NCI-H187 treated with DMSO at 0.1 percent for 48 hours (cell line): ENCODE data around the gene S100A14.

ENCODE experiments used
- DNase-seq: peaks from one replicate; lab custom pipeline; 2025; lab: John Stamatoyannopoulos, UW

S100A14 gene

DNA sequence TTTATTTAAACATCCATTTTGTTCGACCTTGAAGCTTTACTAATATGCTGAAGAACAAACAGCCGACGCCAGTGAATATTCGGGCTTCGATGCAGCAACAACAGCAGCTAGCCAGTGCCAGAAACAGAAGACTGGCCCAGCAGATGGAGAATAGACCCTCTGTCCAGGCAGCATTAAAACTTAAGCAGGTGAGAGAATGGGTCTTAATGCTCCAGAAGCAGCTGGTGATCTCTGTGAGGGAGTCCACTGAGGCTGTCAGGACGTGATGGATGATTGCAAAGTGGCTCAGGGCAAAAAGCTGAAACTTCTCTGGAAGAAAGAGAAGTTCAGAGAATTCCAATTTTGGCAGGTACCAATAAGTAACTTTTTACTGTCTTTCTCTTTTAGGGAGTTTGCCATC lies 22.1 kb upstream of the S100A14 start:
- no peak for DNase-seq

DNA sequence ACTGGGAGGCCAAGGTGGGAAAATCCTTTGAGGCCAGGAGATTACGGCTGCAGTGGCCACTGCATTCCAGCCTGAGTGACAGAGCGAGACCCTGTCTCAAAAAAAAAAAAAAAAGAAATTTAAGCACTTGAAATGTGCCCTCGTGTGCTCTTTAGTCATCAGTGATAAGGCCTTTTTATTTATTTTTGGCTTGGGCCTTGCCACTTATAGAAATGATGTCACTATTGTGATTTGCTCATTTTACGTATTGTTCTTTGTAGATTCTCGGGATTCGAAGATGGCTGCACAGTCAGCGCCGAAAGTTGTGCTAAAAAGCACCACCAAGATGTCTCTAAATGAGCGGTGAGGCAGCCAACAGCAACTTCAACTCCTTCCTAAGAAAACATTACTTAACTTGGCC lies 20.2 kb upstream of the S100A14 start:
- no peak for DNase-seq

DNA sequence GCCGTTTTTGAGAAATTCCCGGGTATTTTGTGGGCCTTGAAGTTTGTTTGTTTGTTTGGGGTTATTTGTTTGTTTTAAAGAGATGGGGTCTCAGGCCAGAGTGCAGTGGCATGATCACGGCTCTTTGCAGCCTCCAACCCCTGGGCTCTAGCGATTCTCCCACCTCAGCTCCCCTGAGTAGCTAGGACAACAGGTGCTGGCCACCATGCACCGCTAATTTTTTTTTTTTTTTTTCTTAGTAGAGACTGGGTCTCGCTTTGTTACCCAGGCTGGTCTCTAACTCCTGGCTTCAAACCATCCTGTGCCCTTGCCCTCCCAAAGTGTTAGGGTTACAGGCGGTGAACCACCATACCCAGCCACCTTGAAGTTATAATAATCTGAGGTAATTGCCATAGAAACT lies 19.7 kb upstream of the S100A14 start:
- no peak for DNase-seq

DNA sequence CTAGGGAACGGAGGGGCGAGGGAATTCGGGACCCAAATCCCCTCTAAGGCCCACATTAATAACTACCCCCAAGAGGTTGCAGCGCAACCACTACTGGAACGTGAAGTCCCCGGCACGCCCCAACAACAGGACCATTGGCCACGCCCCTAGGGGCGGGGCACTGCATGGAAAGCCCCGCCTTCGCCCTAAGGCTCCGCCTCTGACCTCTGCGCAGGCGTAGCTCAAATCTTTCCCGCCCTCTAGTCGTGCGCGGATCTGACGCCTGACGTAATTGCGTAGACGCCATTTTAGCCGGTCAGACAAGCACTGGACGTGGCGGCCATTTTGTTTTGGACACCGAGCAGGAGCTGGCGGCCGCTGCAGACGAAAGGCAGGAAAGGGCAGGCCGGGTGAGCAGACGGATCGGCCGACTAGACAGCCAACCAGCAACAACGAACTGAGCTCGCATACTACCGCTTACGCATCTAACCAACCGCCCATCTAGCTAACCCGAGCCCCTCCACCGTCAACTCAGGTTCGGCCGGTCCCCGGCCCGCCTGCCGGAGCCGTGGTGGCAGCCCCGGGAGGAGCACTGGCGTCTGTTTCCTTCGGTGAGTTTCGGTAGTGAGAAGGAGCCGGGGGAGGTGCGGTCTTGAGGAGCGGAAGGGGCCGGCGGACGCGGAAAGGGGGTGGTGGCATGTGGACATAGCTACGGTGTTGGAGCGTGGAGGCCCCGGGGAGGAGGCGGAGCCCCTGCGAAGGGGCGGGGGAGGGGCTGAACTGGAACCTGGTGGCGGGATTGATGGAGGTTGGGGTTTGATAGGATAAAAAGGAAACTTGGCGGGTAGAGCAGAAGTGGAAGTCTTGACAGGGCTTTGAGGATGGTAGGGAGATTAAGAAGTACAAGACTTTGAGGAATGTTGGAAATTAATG lies 17.9 kb upstream of the S100A14 start, which contains the start of gene CHTOP:
TSS of gene CHTOP (plus strand) at position 313 of the 912 bp plus-strand sequence. CDS start 2,523 bp downstream, outside the sequence.
- DNase-seq = peak; percentile 94

DNA sequence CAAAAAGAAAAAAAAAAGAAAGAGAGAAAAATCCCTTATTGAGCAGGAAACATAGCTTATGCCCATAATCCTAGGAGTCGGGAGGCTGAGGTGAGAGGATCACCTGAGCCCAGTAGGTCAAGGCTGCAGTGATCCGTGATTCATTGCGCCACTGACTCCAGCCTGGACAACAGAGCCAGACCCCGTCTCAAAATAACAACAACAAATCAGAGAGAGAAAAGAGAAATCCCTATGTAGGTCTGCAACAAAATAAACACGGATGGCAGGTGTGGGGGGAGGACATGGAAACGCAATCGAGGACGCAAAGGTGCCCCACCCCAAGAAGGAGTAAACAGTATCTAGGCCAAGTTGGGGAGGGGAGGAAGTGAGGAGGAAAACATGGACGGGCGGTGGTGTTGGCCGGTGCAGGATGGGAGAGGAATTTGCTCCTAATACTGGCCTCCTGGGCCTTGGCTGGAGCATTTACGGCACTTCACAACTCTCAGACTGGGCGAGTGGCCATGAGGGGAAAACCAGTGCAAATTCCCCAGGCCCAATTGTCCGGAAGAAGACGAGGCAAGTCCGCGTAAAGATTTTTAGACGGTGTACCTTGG lies 17.1 kb upstream of the S100A14 start:
- no peak for DNase-seq

DNA sequence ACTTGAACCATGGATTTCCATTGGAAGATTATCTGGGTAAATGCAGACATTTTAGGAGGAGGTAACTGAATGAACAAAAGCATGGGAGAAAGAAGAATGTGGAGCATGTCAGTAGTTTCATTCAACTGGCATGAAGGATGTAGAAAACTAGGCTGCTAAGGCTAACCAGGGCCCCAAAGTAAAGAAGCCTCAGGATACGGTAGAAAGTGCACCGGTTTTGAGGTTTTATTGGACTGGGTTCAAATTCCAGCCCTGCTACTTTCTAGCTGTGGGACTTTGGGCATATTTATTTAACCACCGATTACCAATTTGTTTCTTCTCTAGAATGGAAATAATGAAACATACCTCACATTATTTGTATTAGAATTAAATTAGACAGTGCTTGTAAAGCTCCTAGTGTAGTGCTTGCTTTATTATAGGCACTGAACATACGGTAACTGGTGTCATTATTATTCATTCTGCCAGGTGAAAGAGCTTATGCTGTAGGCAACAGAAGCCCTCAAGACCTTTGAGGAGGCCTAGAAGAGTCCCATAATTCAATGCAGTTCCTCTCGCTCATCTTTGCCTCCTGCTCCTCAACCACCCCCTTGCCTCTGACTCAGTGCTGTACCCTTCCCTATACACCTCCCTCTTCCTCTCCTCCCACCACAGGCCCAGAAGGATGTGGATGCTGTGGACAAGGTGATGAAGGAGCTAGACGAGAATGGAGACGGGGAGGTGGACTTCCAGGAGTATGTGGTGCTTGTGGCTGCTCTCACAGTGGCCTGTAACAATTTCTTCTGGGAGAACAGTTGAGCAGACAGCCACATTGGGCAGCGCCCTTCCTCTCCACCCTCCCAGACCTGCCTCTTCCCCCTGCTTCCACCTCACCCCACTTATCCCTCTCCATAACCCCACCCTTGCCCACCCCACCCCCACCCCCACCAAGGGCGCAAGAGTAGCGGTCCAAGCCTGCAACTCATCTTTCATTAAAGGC lies 15.2 kb upstream of the S100A14 start:
- no peak for DNase-seq

DNA sequence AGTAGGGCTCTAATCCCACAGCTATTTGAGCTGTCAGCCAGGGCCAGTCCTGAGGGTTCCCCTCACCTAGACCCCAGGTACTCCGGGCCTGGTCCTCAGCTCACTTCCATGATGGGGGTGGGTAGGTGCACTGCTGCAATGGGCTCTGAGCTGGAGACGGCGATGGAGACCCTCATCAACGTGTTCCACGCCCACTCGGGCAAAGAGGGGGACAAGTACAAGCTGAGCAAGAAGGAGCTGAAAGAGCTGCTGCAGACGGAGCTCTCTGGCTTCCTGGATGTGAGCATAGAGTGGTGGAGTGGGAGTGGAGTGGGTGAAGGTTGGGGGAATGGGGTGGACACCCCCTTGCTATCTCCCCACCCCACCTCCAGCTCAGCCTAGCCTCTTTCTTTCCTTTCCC lies 14.3 kb upstream of the S100A14 start:
- no peak for DNase-seq

DNA sequence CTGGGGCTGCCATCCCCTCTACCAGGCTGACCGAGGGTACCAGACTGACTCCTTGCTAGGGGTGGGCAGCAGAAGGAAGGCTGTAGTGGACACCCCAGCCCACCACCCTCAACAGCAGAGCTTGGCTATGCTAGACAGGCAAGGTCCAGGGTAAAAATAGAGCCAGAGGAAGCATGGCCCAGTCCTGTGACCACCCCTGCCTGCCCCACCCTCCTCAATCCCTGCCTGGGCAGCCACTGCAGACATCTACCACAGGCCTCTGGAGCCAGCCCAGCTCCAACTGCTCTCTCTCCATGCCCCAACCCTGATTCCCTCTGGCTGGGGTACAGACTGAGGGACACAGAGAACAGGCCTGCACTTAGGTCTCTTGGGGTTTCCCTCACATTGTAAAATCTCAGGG lies 13.8 kb upstream of the S100A14 start:
- no peak for DNase-seq

DNA sequence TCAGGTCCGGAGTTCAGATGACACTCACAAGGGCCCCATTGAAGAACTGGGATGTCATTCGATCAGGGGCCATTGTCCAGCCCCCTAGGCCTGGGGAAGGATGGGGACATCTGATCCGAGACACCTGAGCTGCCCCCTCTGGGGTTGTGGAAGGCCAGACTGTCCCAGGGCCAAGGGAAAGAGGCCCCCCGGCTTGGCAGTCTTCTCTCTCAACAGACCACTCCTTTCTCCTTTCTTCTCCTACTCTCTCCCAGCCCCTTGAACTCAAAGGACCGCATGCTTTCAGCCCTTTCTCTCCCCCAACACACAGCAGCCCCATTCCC lies 13.2 kb upstream of the S100A14 start:
- no peak for DNase-seq

DNA sequence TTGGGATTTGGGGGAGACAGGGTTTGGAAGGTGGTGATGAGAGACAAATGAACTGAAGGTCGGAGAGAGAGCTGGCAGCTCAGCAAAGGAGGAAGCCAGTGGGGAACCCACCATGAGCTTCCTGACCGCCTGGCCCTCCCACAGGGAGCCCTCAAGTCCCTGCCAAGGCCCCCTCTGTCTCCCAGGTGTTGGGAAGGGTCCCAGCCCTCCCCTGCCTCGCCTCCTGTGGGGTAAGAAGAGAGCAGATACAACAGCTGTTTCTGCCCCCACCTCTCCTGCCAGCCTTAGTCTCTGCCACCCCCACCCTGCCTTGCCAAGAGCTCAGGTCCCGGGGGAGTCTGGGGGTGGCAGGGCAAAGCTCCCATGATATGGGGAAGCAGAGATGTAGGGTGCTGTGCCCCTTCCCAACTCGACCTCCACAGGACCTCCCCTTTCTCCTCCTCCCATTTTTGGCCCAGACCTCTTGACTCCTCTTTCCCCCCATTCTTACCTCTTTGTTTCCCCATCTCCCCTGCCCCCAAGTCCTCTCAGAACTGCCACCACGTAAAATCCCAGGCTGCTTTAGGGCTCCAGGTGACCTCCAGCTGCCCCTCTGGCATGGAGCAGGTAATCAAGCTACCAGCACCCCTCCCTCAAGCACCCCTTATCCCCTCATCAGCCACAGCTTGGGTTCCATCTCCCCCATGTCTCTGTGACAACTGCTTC lies 12.7 kb upstream of the S100A14 start:
- DNase-seq = no peak

DNA sequence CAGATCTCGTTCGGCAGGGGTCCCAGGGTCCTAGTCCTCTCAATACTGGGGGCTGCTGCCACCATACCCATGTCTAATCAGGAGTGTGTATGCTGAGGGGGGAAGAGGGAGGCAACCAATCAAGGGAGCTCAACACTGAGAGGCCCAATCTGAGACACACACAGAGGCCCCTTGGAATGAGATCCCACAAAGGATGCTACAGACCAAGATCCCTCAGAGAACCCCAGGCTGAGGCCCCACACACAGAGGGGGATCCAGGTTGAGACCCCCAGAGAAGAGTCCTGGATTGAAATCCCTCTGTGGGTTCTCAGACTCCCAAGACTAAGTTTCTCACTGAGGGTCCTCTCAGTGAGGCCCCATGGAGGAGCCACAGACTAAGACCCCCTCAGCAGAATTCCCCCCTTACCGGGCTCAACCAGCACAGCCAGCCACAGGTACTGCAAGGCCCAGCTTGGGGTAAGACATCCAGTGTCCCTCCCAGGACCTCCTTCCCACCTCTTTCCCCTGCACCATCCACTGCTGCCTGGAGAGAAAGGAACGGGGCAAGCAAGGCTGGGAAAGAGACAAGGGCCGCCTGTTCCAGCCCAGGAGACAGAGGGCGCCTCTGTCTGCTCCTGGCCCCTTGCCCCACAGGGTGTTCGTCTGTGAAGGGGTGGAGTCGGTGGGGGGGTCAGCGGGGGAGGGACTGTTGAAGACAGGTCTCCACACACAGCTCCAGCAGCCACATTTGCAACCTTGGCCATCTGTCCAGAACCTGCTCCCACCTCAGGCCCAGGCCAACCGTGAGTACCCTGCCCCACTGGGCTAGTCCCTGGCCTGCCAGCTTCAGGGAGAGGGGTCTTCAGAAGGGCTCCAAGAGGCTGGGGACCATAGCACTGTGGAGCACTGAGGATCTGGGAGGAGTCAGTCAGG lies 11.8 kb upstream of the S100A14 start, which contains the start of gene S100A1:
TSS of gene S100A1 (plus strand) at position 720 of the 912 bp plus-strand sequence. CDS start 2,088 bp downstream, outside the sequence.
- DNase-seq = no peak

DNA sequence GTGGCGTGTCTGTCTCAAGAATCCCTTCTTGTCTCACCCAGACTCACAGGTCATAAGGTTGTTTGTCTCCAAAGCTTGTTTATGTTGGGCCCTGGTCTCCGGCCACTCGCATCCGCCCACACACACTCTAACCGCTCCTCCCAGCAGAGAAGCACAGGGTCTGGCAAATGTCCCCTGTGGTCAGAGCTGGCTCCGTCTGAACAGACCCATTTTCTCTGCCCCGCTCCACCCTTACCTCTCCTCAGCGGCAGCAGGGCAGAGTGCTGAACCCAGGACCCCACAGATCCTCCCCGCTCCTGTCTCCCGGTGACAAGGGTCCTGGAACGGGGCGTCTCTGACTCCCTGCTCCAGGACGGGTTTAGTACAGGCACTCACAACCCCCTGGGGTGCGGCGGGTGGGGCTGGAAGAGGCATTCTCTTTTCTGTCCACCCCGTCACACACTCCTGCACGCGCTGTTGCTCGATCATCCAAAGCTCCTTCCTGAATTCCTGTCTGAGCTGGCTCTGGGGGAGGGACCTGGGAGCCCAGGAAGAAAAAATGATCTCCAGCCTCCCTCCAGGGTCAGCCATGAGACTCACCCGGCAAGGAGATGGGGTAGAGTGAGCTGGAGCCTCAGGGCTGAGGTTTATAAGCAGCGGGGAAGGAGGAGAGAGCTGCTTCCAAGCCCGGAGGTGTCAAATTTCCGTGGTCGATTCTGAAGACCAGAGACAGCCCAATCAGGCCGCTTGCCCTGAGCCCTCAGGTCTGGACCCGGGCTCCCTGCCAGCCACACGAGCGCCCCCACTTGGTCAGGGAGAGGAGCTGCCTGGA lies 11.0 kb upstream of the S100A14 start, which contains the start of gene S100A13:
TSS of gene S100A13 (minus strand) at position 602 of the 811 bp plus-strand sequence. CDS start 1,033 bp downstream, outside the sequence.
- DNase-seq = peak; percentile 93

DNA sequence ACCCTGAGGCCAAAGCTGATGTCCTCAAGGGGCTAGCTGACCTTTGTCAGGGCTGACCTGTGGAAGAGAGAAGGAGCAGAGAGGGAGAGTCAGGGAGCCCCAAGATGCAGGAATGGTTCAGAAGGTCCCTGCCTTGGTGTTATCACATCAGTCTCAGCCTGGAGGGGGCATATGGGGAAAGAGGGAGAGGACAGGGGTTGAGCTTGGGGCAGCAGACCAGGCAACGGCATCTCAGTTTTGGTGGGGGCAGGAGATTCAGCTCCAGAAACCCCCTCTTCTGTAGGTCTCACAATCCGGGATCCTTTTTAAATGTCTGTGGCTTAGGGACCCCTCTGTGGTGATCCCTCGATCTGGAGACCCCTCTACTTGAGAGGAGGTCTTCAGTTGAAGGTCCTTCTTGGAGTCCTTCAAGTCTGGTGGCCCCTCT lies 10.4 kb upstream of the S100A14 start:
- no peak for DNase-seq

DNA sequence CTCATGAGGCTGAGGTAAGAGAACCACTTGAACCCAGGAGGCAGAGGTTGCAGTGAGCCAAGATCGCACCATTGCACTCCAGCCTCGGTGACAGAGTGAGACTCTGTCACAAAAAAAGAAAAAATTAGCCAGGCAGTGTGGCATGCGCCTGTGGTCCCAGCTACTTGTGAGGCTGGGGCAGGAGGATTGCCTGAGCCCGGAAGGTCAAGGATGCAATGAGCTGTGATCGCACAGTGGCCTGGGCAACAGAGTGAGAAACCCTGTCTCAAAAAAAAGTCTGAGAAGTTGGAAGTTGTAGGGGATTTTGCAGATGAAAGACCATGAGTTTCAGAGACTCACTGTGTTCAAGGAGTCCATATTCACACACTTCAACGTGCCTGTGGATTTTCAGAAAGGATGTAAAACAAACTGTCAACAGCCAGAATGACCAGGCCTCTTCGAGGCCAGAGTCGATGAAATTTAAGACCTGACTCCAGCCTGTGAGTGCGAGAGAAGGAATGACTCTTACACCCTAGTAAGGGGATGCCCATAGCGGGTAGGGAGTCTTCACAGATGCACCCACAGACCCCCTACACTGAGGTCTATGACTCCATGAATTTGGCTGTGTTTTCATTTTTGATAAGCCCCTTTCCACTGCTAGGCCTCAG lies 9.0 kb upstream of the S100A14 start:
- DNase-seq = no peak

DNA sequence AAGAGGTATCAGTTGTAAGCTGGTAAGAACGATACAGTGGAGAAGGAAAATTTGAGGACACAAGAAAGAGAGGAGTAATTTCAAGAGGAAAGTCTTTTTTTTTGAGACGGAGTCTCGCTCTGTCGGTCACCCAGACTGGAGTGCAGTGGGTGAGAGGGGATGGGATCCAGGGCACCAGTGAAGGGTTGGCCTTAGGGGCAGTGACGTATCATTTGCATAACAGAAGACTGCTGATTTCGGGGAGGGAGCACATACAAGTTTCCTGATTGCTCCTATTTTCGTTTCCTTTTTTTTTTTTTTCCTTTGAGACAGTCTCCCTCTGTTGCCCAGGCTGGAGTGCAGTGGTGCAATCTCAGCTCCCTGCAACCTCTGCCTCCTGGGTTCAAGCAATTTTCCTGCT lies 7.0 kb upstream of the S100A14 start:
- no peak for DNase-seq

DNA sequence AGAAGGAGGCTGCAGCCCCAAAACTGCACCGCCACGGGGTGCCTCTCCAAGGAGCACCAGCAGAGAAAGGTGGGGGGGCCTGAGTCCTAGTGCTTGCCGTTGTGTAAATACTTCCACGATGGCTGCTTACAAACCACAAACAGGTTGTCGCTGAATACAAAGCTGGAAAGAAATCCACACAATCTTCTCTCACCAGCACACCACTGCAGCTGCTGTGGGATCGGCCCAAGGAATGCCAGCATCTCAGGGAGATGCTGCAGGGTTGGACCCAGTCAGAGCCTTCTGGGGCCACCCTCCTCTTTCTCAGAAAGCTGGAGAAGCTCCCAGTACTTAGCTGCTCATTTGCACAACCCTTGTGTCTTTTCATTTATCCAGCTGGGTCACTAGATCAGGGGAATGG lies 3.0 kb upstream of the S100A14 start:
- DNase-seq = no peak

DNA sequence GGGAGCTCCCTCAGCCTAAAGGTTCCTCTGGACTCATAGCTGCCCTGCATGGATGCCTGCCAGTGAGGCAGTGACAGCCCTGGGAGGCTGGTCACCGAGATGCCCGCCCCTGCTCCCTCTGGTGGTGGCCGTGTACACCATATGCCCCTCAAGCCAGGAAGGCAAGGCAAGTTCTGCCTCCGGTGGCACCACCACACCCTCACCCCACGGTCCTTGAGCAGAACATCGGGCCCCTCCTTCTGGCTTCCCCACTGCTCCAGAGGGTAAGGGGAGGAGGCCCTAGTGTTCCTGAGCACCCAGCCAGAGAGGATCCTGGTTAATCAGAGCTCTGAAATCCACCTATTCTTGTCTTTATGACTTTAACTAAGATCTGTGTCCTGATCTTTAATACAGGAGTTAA lies 1.5 kb upstream of the S100A14 start:
- DNase-seq = no peak

DNA sequence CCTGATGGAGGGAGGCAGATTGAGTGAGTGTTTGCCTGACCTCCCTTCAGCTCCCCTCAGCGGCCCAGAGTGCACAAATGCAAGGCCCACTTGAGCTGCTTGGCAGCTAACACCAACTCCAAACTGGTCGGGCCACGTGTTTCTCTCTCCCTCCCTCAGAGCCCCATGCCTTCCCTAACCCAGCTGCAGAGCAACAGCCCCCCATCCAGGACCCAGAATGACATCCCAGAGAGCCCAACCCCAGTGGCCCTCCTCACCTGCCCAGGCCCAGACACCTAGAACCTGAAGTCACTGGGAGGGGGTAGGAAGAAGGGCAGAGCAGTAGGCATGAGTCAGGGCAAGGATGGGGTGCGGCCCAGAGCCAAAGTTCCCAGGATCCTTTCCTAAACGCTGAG lies 789 bp upstream of the S100A14 start:
- DNase-seq = no peak

DNA sequence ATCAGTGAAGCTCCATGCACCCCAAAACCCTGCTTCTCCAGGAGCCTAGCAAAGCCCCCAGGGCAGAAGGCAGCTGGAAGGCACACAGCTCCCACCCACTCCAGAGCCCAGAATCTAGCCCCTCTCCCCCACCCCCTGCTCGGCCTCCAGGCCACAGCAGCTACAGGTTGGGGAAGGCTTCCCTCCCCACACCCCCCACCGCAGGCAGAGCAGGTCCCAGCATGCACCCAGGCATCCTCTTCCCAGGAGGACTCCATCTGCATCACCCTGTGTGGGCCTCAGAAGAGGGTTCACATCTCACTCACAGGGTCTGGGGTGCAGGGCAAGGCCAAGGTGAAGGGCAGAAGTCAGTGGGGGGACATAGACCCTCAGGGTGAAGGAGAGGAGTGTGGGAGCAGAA lies 719 bp downstream of the S100A14 start:
- no peak for DNase-seq
